ENCODE measurements around the gene MEX3B. TPM values are rescaled to one million over a fixed set of nuclear protein-coding genes. Genes with fewer than 3 reads are reported as not detected.

Gene MEX3B
- total and polyA plus RNA-seq, 9 of the 15 experiments (the other 6 are each of a cell fraction or from before 2014, with no cell fraction given), result 0.94 to 12.8 (median 3.6) TPM

DNA sequence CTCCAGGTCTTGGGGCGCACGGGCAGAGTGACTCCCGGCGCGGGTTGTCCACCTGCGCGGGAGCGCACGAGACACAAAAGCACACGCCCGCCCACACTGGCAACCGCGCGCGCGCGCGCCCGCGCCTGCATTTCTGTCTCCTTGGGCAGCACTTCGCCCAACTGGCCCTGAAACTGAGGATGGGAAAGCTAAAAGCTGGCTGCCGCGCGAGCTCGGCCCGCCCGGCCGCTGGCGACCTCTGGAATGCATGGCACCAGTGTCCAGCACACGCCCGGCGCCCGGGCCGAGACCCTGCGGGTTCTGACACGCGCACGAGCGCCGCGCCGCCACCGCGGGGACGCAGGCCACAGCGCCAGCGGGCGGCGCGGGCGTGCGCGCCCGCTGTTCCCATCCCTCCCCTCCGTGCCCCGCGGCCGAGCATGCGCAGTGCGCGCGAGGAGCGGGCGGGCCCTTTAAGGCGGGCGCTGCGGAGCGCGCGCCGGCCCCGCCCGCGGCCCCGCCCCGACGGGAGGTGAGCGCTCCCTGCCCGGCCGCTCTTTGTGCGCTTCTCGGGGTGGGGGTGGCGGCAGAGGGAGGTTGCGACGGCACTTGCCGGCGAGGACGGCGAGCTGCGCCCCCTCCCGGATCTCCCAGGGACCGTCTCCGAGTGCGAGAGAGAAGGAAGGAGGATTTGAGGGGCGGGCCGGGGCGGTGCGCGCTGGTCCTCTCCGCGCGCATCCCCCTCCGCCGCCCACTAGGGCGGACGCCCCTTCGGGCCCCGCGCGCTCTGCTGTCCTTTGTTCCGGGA lies 1.0 kb upstream of the MEX3B start (continued):
- TF ChIP-seq CCNT2 (IDR thresholded peaks at IDR 0.05; ENCODE audit: borderline replicate concordance, extremely low read depth, insufficient read length, low read depth, low read length) (peak; percentile 84), CXXC5 (CRISPR knock-in tag; IDR thresholded peaks at IDR 0.05) (peak; percentile 95), TCF3 (CRISPR knock-in tag; IDR thresholded peaks at IDR 0.05) (peak; percentile 5; the same call in 1 of the 2 replicates), ZBED1 (IDR thresholded peaks at IDR 0.05) (no peak), DIDO1 (tag; IDR thresholded peaks at IDR 0.05; ENCODE audit: low read depth) (no peak), ZNF316 (IDR thresholded peaks at IDR 0.05) (no peak), KLF13 (tag; IDR thresholded peaks at IDR 0.05; ENCODE audit: borderline replicate concordance, low read depth) (peak; percentile 47), ZKSCAN8 (CRISPR knock-in tag; IDR thresholded peaks at IDR 0.05) (no peak), KDM5B (IDR thresholded peaks at IDR 0.05; ENCODE audit: insufficient replicate concordance, low read depth, low read length) (peak; percentile 65), JUND (IDR thresholded peaks at IDR 0.05; ENCODE audit: borderline replicate concordance, low read depth, low read length) (0 out of 2 replicates have a peak, but pooled peaks have one; percentile 61), JUND (tag; IDR thresholded peaks at IDR 0.05; ENCODE audit: borderline replicate concordance, low read depth, low read length) (peak; percentile 8; the same call in 1 of the 3 replicates), ZFPM2 (CRISPR knock-in tag; IDR thresholded peaks at IDR 0.05) (no peak; the same call in 1 of the 2 replicates), KDM2B (CRISPR knock-in tag; IDR thresholded peaks at IDR 0.05) (0 out of 2 replicates have a peak, but pooled peaks have one; percentile 3)
- TF ChIP-seq, protein P1, sequence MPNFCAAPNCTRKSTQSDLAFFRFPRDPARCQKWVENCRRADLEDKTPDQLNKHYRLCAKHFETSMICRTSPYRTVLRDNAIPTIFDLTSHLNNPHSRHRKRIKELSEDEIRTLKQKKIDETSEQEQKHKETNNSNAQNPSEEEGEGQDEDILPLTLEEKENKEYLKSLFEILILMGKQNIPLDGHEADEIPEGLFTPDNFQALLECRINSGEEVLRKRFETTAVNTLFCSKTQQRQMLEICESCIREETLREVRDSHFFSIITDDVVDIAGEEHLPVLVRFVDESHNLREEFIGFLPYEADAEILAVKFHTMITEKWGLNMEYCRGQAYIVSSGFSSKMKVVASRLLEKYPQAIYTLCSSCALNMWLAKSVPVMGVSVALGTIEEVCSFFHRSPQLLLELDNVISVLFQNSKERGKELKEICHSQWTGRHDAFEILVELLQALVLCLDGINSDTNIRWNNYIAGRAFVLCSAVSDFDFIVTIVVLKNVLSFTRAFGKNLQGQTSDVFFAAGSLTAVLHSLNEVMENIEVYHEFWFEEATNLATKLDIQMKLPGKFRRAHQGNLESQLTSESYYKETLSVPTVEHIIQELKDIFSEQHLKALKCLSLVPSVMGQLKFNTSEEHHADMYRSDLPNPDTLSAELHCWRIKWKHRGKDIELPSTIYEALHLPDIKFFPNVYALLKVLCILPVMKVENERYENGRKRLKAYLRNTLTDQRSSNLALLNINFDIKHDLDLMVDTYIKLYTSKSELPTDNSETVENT (CRISPR knock-in tag; IDR thresholded peaks at IDR 0.05), result peak; percentile 65; the same call in 1 of the 2 replicates
- TF ChIP-seq, protein P2, sequence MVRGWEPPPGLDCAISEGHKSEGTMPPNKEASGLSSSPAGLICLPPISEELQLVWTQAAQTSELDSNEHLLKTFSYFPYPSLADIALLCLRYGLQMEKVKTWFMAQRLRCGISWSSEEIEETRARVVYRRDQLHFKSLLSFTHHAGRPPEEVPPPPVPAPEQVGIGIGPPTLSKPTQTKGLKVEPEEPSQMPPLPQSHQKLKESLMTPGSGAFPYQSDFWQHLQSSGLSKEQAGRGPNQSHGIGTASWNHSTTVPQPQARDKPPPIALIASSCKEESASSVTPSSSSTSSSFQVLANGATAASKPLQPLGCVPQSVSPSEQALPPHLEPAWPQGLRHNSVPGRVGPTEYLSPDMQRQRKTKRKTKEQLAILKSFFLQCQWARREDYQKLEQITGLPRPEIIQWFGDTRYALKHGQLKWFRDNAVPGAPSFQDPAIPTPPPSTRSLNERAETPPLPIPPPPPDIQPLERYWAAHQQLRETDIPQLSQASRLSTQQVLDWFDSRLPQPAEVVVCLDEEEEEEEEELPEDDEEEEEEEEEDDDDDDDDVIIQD (CRISPR knock-in tag; IDR thresholded peaks at IDR 0.05), result peak; percentile 29; the same call in 1 of the 2 replicates
- TF ChIP-seq, protein P3, sequence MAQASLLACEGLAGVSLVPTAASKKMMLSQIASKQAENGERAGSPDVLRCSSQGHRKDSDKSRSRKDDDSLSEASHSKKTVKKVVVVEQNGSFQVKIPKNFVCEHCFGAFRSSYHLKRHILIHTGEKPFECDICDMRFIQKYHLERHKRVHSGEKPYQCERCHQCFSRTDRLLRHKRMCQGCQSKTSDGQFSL (CRISPR knock-in tag; IDR thresholded peaks at IDR 0.05), result peak; percentile 83
- TF ChIP-seq, protein P3 (tag; IDR thresholded peaks at IDR 0.05), result no peak
- TF ChIP-seq, protein P4, sequence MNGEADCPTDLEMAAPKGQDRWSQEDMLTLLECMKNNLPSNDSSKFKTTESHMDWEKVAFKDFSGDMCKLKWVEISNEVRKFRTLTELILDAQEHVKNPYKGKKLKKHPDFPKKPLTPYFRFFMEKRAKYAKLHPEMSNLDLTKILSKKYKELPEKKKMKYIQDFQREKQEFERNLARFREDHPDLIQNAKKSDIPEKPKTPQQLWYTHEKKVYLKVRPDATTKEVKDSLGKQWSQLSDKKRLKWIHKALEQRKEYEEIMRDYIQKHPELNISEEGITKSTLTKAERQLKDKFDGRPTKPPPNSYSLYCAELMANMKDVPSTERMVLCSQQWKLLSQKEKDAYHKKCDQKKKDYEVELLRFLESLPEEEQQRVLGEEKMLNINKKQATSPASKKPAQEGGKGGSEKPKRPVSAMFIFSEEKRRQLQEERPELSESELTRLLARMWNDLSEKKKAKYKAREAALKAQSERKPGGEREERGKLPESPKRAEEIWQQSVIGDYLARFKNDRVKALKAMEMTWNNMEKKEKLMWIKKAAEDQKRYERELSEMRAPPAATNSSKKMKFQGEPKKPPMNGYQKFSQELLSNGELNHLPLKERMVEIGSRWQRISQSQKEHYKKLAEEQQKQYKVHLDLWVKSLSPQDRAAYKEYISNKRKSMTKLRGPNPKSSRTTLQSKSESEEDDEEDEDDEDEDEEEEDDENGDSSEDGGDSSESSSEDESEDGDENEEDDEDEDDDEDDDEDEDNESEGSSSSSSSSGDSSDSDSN (IDR thresholded peaks at IDR 0.05; ENCODE audit: borderline replicate concordance in 1 of 2, low read depth in 2 of 2, low read length in 2 of 2), result peak; percentile 51 to 69; a peak in 1 of 4 replicates
